ENCODE measurements around the gene CHD1. TPM values are rescaled to one million over a fixed set of nuclear protein-coding genes. Genes with fewer than 3 reads are reported as not detected.

CHD1 gene
- total RNA-seq, 2 experiments from 2014 or later: 50.1 to 53.4 TPM

DNA sequence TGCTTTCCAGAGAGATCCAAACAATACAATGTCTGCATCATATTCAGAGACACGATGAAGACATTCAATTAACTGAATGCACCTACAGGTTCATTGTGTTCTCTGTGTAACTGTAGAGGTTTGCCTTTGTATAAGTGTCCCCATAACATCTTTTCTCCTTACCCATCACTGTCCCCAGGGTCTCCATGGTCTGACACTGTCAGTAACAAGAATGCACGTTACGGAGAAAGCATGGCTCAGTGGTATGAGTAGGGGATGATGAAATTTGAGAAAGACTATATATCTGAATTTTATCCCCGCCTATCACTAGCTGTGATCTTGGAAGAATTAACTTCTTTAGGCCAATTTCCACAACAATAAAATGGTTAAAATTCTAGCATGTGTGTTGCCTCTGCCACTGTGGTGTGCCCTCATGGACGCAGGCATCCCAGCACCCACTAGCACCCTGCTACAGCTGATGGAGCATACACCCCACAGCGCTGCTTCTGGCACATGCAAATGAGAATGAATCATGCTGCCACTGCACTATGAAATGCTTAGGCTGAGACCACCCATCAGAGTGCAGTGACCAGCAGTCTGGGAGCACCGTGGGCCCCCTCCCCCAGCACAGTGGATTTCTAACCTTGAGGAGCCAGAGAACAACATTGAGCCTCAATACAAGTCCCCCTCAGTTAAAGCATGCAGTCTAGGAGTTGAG is 101.1 kb downstream of the CHD1 start:
- no peak for DNase-seq
- no peaks in the 10 kb centered on the region for H3K4me1 Mint-ChIP-seq (ENCODE audit: low read depth)
- ChIA-PET POLR2A (no interaction called here), CTCF (interaction anchor here (1.2 kb wide), 1 partner anchor 233 kb away, joined by 3 read pairs; no protein-coding TSS in a partner anchor)
- H3K9me3 Mint-ChIP-seq: no peaks in the 10 kb centered on the region
- intact Hi-C loops (cut with micrococcal nuclease): loop anchor here (1.0 kb wide), 1 partner anchor 59 kb away; no protein-coding TSS in a partner anchor
- H3K36me3 Mint-ChIP-seq: no peaks in the 10 kb centered on the region
- no peak overlapping the region for H3K4me3 Mint-ChIP-seq
- H3K27me3 Mint-ChIP-seq: no peaks in the 10 kb centered on the region
- H3K27ac Mint-ChIP-seq: no peak overlapping the region

GRCh38 chr5:98827161-98827560 is 101.6 kb downstream of the CHD1 start:
- Mint-ChIP-seq H3K4me3 (no peak overlapping the region), H3K27me3 (no peaks in the 10 kb centered on the region), H3K9me3 (no peaks in the 10 kb centered on the region), H3K36me3 (no peaks in the 10 kb centered on the region), H3K4me1 (ENCODE audit: low read depth) (no peaks in the 10 kb centered on the region), H3K27ac (no peak overlapping the region)
- DNase-seq: no peak
- ChIA-PET POLR2A (no interaction called here), CTCF (no interaction called here)
- intact Hi-C loops (cut with micrococcal nuclease): loop anchor here (1.0 kb wide), 1 partner anchor 59 kb away; no protein-coding TSS in a partner anchor

GRCh38 chr5:98825582-98826375 is 103.0 kb downstream of the CHD1 start:
- no peaks in the 10 kb centered on the region for H3K27me3 Mint-ChIP-seq
- H3K4me3 Mint-ChIP-seq: no peak overlapping the region
- H3K4me1 Mint-ChIP-seq (ENCODE audit: low read depth): no peaks in the 10 kb centered on the region
- H3K36me3 Mint-ChIP-seq: peaks cover 6% of the 10 kb centered on the region
- CTCF ChIA-PET: interaction anchor here (1.3 kb wide), 1 partner anchor 56 kb away, joined by 5 read pairs; no protein-coding TSS in a partner anchor
- H3K9me3 Mint-ChIP-seq: peaks cover 7% of the 10 kb centered on the region
- POLR2A ChIA-PET: no interaction called here
- DNase-seq: no peak
- H3K27ac Mint-ChIP-seq: no peak overlapping the region
- intact Hi-C loops (cut with micrococcal nuclease): no loop called here

DNA sequence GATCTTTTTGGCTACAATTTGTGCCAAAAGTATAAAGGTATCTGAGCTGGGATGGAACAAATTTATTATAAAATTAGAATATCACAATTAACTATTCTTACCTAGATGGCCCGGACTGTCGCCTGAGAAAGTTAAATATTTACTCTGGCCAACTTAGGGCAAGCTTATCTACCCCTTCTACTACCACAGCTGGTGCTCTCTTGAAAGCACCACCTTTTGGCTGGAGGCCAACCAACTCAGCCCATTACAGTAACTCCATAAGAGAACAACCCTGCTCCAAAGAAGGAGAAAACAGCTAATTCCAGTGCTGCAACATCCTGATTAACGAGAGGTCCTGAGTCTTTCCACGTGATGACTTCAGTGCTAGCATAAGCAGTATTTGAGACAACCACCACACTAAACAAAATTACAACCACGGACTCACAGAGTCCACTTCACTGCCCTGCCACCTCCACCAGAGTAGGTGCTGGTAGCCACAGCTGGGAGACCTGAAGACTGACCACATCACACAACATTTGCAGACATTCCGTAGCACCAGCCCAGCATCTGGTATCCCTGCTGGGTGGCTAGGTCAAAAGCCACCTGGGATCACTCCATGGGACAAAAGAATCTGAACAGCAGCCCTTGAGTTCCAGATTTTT is 112.1 kb downstream of the CHD1 start:
- Mint-ChIP-seq H3K9me3 (peaks cover 8% of the 10 kb centered on the region), H3K36me3 (peaks cover 10% of the 10 kb centered on the region), H3K4me3 (no peak overlapping the region), H3K27me3 (no peaks in the 10 kb centered on the region), H3K27ac (no peak overlapping the region), H3K4me1 (ENCODE audit: low read depth) (peaks cover 6% of the 10 kb centered on the region)
- ChIA-PET POLR2A (no interaction called here), CTCF (interaction anchor here (0.6 kb wide), 1 partner anchor 243 kb away, joined by 3 read pairs; no protein-coding TSS in a partner anchor)
- intact Hi-C loops (cut with micrococcal nuclease): no loop called here
- no peak for DNase-seq

DNA sequence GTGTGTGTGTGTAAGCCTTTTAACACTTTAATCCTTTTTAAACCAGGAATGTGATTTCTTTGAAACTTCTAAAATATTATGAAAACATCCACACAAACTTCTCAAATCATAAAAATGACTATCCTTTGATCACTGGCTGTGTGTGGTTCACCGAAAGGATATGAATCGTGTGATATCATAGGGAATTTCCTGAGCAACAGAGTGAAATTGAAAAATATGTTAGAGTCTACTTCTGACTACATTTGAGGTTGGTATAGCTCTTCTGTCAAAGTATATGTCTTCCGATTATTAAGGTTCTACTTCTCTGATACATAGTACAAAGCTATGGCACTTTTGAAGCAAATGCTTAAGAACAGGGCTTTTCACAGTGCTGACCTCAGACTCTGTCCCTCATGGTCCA is 115.1 kb downstream of the CHD1 start:
- no peak overlapping the region for H3K27ac Mint-ChIP-seq
- DNase-seq: no peak
- no peak overlapping the region for H3K4me3 Mint-ChIP-seq
- ChIA-PET CTCF (no interaction called here), POLR2A (no interaction called here)
- H3K36me3 Mint-ChIP-seq: no peaks in the 10 kb centered on the region
- peaks cover 6% of the 10 kb centered on the region for H3K4me1 Mint-ChIP-seq (ENCODE audit: low read depth)
- no peaks in the 10 kb centered on the region for H3K27me3 Mint-ChIP-seq
- intact Hi-C loops (cut with micrococcal nuclease): loop anchor here (1.0 kb wide), 1 partner anchor 214 kb away; no protein-coding TSS in a partner anchor
- H3K9me3 Mint-ChIP-seq: no peaks in the 10 kb centered on the region

DNA sequence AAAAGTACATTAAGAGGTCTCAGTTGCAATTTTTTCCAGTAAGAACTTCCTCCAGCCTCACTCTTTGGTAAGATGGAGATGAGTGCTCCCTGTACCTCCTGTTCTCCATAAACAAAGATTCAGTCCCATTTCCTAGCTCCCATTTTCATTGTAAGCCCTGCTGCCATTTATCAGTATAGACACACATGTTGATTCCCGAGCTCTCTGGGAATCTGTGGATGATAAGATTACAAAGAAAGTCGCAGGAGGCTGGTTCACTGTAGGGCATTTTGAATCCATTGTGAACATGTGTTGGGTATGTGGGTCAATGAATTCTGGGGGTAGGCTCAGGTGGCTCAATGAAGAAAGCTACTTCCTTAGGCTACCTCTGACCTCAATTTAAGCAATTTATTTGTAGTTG is 118.6 kb downstream of the CHD1 start:
- Mint-ChIP-seq H3K4me1 (ENCODE audit: low read depth) (peaks cover 6% of the 10 kb centered on the region), H3K27me3 (no peaks in the 10 kb centered on the region), H3K36me3 (peaks cover 17% of the 10 kb centered on the region), H3K27ac (no peak overlapping the region), H3K9me3 (peaks cover 22% of the 10 kb centered on the region), H3K4me3 (no peak overlapping the region)
- no peak for DNase-seq
- ChIA-PET CTCF (no interaction called here), POLR2A (no interaction called here)
- intact Hi-C loops (cut with micrococcal nuclease): no loop called here

DNA sequence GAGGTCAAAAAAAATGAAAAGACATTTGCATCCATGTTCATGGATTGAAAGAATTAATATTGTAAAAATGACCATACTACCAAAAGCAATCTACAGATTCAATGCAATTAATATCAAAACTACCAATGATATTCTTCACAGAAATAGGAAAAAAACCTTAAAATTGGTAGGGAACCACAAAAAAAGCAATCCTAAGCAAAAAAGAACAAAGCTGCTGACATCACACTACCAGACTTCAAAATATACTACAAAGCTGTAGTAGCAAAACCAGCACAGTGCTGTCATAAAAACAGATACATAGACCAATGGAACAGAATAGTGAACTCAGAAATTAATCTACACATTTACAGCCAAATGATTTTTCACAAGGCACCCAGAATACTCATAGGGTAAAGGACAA is 121.0 kb downstream of the CHD1 start:
- POLR2A ChIA-PET: no interaction called here
- no peak for DNase-seq
- CTCF ChIA-PET: no interaction called here
- peaks cover 25% of the 10 kb centered on the region for H3K9me3 Mint-ChIP-seq
- H3K4me3 Mint-ChIP-seq: no peak overlapping the region
- intact Hi-C loops (cut with micrococcal nuclease): no loop called here
- H3K36me3 Mint-ChIP-seq: peaks cover 20% of the 10 kb centered on the region
- H3K27me3 Mint-ChIP-seq: no peaks in the 10 kb centered on the region
- H3K4me1 Mint-ChIP-seq (ENCODE audit: low read depth): no peaks in the 10 kb centered on the region
- no peak overlapping the region for H3K27ac Mint-ChIP-seq

GRCh38 chr5:98805070-98805469 is 123.7 kb downstream of the CHD1 start:
- H3K4me3 Mint-ChIP-seq: no peak overlapping the region
- peaks cover 20% of the 10 kb centered on the region for H3K36me3 Mint-ChIP-seq
- no peaks in the 10 kb centered on the region for H3K4me1 Mint-ChIP-seq (ENCODE audit: low read depth)
- CTCF ChIA-PET: no interaction called here
- intact Hi-C loops (cut with micrococcal nuclease): no loop called here
- POLR2A ChIA-PET: no interaction called here
- peaks cover 25% of the 10 kb centered on the region for H3K9me3 Mint-ChIP-seq
- H3K27me3 Mint-ChIP-seq: no peaks in the 10 kb centered on the region
- H3K27ac Mint-ChIP-seq: no peak overlapping the region
- no peak for DNase-seq

DNA sequence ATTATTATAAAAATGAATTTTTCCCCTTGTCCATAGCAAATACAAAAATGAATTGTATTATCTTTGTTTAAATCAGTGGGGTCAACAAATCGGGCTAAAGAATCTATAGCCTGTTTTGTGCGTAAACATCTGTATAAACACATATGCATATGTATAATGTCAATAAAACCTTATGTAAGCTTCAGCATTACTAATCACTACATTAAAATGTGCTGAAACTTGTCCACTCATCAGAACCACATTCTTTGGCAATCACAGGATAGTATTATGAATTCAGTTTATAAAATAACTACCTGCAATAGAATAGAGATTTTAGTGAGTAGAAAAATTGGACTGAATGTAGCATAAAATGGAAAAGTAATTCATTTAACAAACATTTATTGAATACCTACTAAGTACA is 124.7 kb downstream of the CHD1 start:
- H3K27ac Mint-ChIP-seq: no peak overlapping the region
- intact Hi-C loops (cut with micrococcal nuclease): no loop called here
- no peaks in the 10 kb centered on the region for H3K4me1 Mint-ChIP-seq (ENCODE audit: low read depth)
- H3K9me3 Mint-ChIP-seq: peaks cover 25% of the 10 kb centered on the region
- H3K36me3 Mint-ChIP-seq: peaks cover 20% of the 10 kb centered on the region
- H3K27me3 Mint-ChIP-seq: no peaks in the 10 kb centered on the region
- ChIA-PET CTCF (no interaction called here), POLR2A (no interaction called here)
- DNase-seq: no peak
- no peak overlapping the region for H3K4me3 Mint-ChIP-seq

Other genes starting within 250 kb of the CHD1 start
- 1 to 10 TPM; 3.3 to 3.8 TPM for gene RGMB, start 155.3 kb downstream of the CHD1 start, total RNA-seq